HT1080 (cell line): Measurements from ENCODE around the gene PRMT6. TPM values are rescaled to one million over a fixed set of nuclear protein-coding genes. Genes with fewer than 3 reads are reported as not detected.
A peak's percentile ranks its signal among the peaks of the same experiment; 100 is the strongest.

Experiments used
- DNase-seq: peaks from one replicate; pipeline ENCODE4 v3.0.0-alpha.2; 2015; ENCODE audit warnings: low read depth
- total RNA-seq: library from RNA; depleted of rRNA; stranded (reverse); fragments of >200 nt; shearing (Covaris generic); gene quantifications from 2 replicates; pipeline ENCODE4 v1.2.3, GENCODE V29; 2014; rRNA removed

Gene PRMT6
- total RNA-seq, 1 experiment from 2014 or later: 36.0 TPM

GRCh38 chr1:107093395-107093794 lies 36.9 kb downstream of the PRMT6 start:
- peak; percentile 68 for DNase-seq

GRCh38 chr1:107095647-107096046 lies 39.2 kb downstream of the PRMT6 start:
- DNase-seq: no peak

DNA sequence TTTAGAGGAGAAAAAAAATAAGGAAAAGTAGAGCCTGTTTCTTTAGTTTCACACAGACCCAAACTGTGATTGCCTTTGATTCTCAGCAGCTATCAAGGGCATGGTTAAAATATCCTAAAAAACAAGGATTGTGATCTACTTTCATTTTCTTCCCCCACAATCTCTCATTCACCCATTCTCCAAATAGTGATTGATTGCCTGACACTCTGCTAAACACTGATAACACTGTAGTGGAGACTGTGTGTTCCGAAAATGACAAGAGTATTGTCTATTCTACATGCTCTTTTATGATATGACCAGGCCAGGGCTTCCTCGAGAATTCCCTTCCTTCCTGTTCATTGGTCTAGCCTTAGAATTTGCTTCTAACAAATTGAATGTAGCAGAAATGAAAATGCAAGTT lies 40.2 kb downstream of the PRMT6 start:
- no peak for DNase-seq

GRCh38 chr1:107098961-107099360 lies 42.5 kb downstream of the PRMT6 start:
- no peak for DNase-seq

DNA sequence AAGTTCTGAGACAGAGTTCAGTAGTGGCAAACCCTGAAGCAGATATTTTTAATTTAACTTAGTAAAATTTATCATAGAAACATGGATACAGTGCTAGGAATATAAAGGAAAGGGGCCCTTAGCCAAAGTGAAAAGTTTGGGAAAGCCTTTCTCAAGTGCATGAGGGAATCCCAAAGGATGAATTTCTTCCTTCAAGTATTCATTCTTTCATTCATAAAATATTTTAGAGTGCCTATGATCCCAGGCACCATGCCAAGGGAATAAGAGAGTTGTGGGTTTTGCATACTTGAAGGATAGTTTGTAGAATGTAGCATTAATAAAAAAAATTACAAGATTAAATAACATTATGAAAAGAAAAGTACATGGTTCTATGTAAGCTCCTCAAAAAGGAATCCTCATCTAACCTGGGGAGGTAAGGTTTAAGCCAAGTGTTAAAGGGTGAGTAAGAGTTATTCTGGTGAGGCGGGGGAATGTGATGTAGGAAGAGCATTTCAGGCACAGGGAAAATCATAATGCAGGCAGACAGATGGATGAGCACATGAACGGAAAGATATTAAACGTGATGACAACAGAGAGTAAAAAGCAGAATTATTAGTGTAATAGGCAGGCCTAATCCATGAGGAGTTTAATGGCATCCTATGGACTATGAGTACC lies 44.0 kb downstream of the PRMT6 start:
- no peak for DNase-seq

DNA sequence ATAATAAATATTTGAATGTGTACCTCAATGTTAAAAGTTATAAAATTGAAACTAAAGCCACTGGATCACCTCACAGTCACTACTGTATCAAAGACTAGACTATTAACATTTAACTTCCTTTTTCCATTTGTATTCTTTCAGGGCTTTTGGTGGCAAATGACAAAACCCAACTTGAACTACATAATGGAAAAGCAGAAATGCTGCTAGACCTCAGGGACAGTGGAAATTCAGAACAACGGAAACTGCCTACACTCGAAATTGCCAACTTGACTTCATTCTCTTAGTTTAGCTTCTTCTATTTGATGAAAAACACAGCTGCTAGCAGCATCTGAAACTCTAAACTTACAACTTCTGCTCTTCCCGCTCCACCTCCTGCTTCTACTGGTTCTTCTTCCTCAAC lies 49.4 kb downstream of the PRMT6 start:
- no peak for DNase-seq

Other genes starting within 250 kb of the PRMT6 start
- 8.5 and 16.0 TPM in 2 replicates for gene NTNG1, start 84.4 kb downstream of the PRMT6 start, total RNA-seq